Stimulated activated CD8-positive, alpha-beta memory T cell treated with anti-CD3 and anti-CD28 coated beads, Interleukin-15, amount 100 ng/mL, for 24 hours (primary cell): ENCODE data around the gene CHST15.
"Not testable (repeated sequence)": the region's sequence is repeated elsewhere in the genome, so short reads cannot be mapped to it uniquely, and the experiment has no call there.

Source experiments
- DNase-seq: peaks from one replicate; pipeline ENCODE4 v3.0.0-alpha.2; 2020; ENCODE audit warnings: low read depth

CHST15 gene

DNA sequence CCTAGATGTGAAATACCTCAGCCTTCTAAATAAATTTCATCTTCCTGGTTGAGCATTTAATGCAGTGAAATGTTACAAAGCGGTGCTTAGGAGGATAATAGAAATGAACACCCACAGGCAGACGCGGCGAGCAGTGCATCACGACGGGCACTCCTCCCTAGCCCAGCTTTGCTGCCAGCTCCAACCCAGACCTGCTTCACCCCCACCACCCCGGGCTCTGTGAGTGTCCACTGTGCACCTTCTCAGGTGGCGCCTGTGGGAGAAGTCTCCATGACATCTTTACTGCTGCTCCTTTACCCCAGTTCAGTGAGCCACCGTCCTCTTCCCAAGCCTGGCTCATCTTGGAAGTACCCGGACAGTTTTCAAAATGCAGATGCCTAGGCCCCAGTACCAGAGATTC is 5.2 kb upstream of the CHST15 start:
- no peak for DNase-seq

DNA sequence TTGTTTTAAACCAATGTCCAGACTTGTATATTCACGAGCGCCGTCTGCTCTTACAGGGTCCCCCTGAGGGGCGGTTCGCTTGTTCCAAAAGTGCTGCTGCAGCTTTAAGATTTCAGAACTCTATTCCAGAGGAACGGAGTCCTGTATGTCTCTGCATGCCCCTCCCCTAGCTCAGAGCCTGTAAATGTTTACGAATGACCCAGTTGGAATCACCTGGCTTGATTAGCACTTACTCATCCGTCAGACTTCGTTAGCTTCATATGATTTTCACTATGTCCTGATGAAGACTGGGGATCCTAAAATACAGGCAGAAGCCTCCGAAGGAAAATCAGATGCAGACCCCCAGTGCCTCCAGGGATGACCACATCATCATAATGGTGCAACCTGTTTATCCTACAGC is 4.5 kb upstream of the CHST15 start:
- DNase-seq = no peak

DNA sequence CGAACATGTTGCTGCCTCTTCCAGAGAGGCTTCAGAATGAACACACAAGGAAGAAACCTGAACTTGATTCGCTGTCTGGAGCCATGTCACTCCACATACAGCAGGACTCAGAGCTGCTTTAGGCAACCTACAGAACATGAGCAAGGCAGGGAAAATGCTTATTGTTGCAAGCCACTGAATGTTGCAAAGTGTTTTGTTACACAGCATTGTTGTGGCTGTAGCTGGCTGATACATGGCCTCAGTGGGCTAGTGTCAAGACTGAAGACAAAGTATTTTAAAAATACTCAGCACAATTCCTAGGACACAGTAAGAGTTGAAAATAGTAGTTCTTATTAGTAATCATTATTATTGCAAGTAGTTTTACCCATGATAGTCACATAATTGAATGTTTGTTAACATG is 3.1 kb upstream of the CHST15 start:
- no peak for DNase-seq

DNA sequence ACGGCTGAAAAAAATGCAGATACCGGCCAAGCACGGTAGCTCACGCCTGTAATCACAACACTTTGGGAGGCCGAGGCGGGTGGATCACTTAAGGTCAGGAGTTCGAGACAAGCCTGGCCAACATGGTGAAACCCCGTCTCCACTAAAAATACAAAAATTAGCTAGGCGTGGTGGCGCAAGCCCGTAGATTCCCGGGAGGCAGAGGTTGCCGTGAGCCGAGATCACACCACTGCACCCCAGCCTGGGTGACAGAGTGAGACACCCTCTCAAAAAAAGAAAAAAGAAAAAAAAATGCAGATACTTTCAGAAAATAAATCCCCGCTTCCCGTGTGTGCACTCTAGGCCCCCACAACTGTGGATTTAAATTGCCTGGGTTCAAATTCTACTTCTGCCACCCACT is 2.4 kb upstream of the CHST15 start:
- DNase-seq = not testable (repeated sequence)

DNA sequence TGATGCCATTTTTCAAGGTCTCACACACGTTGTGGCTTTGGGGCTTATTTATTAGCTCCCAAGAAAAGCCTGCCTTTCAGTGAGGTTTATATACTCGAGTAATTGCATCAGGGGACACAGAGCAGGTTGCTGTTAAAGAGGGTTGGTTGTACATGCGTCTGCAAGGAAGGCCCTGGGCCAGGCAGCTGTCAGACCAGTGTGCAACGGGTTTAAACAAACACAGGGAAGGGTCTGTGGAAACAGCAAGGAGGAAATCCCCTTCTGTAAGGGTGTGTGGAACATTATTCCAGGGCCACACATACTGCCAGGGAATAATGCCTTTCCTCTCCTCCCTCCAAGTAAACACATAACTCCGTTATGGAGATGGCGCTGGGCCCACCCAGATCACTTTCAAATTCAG is 1.7 kb upstream of the CHST15 start:
- no peak for DNase-seq

DNA sequence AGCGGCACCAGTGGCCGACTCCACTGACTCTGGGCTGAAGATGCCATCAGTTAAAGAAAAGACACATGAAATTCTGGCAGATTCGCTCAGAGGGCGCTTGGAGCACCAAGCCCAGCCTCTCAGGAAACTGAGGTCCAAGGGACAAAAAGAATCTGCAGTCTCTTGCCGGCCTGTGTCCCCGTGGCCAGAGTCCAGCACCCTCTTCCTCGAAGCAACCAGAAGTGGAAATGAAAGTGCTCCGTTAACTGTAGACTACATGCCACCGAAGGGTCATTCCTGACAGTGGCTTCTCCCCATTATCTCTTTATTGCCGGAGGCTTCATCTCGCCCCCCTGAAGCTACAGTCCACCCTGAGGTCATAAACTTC is 1.0 kb upstream of the CHST15 start:
- no peak for DNase-seq

DNA sequence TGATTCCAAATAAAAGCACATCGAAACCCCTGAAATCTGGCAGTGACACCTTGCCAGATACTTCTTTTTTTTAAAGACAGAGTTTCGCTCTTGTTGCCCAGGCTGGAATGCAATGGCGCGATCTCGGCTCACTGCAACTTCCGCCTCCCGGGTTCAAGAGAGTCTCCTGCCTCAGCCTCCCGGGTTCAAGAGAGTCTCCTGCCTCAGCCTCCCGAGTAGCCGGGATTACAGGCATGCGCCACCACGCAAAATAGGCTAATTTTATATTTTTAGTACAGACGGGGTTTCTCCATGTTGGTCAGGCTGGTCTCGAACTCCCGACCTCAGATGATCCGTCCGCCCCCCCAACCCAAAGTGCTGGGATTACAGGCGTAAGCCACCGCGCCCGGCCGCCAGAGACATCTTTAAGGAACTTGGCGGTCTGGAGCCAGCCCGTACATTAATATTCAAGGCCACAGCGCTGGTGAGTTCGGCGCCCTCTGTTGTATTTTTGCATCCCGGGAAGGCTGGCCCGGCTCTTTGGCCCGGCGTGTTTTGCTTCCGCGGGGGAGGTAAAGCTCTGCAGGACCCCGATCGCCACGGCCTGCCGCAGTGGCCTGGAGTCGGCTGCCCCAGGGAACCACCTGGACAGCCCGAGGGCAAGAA is 498 bp upstream of the CHST15 start:
- DNase-seq = not testable (repeated sequence)

DNA sequence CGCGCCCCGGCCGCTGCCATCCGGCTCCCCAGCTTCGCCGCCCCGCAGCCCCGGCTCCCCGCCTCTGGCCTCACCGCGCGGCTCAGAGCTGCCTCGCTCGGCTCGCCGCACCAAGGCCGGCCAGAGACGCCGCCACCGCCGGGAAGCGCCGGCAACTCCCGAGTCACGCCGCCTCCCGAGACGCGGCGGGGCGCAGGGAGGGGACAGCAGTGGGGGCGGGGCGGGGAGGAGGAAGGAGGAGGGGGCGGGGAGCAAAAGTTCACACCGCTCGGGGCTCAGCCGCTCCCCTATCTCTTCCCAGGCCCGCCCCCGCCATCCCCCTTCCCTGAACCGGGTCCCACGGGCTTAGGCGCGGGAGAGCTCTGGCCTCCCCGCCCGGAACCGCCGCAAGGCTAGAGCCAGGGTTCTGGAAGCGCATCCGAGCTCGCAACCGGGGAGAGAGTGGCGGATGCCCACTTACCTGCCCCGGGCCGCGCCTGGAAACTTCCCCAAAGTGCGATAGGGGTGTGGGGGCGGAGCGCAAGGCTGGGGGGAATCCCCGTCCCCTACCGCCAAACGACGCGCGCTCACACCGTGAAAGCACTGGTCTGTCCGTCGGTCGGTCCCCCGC is 1.0 kb downstream of the CHST15 start:
- DNase-seq = no peak

DNA sequence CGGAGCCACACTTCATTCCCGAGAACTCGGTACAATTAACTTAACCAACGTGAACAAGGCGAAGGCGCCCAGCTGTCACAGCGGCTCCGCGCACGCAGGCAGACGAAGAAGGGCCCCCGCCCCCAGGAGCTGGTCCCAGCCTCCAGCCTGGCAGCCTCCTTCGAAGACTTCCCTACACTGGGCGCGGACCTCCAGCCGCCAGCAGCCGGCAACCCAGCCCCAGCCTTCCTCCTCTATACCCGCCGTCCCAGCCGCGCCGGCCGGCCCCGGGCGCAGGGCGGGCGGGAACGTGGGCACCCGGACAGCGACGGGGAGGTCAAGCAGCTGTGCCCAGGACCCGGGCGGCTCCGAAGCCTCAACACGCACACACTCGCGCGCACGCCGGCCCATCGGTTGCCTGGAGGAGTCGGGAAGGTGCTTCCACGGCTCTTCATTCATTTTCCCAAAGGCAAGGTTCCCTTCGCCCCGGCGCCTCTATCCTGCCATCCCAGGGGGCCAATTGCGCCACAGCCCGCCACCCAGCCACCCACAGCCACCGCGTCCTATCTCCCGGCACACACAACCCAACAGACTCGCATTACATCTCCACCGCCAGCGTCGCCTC is 1.6 kb downstream of the CHST15 start:
- DNase-seq = no peak

DNA sequence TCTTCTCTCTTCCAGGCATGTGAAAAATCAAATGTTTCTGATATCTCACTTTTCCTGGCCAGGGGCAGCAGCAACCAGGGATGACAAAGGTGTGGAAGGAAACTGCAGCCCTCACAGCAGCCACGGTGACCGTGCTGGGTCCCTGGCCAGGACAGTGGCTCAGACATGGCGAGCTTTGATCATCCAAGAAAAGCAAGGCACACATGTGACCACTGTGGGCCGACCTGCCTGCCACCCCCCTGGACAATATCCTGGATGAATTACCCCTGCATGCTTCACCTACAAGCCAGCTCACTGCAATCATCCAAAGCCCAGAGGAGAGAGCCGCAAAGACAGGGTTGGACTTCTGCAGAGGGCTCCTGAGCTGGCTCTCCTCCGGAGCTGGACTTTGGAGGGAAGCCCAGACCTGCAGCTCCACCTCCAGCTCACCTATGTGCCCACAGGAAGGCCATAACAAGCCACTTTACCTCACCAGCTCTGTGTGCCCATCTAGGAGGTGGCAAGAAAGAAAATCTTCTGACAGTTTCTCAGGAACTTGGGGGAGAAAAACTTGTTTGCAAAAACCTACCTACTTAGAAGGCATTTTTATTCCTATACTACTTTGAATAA is 2.7 kb downstream of the CHST15 start:
- DNase-seq = no peak

DNA sequence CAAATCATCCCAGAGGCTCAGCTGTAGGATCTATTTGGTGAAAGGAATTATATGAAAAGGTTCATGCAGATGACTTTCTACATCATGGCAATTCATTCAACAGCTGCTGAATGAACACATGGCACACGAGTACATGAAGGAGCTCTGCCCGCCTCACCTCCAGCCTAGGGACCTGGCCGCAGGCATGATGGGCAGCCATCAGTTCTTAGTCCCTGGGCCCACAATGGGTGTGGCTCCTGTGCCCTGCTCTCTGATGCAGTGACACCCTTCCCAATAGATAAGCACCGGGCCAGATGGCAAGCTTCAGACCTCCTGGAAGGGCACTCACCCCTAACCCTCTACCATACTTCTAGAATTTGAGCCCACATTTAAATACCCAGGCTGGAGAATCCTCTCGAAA is 3.5 kb downstream of the CHST15 start:
- no peak for DNase-seq

DNA sequence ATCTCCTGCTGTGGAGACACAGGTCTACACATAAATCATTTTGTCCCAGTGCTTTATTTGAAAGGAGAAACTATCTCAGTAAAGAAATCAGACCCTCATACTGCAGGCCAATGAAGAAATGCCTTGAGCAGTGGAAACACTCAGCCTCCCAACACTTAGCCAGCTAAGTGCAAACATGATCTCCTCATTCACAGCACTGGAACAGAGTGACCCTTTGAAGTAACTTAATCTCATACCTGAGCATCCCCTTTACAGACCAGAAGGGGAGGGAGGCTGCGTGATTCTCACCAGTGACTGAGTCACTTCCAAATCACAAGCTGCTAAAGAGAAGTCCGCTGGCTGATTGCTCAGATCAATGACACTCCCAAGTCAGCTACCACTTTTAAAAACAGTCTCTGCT is 4.5 kb downstream of the CHST15 start:
- no peak for DNase-seq

DNA sequence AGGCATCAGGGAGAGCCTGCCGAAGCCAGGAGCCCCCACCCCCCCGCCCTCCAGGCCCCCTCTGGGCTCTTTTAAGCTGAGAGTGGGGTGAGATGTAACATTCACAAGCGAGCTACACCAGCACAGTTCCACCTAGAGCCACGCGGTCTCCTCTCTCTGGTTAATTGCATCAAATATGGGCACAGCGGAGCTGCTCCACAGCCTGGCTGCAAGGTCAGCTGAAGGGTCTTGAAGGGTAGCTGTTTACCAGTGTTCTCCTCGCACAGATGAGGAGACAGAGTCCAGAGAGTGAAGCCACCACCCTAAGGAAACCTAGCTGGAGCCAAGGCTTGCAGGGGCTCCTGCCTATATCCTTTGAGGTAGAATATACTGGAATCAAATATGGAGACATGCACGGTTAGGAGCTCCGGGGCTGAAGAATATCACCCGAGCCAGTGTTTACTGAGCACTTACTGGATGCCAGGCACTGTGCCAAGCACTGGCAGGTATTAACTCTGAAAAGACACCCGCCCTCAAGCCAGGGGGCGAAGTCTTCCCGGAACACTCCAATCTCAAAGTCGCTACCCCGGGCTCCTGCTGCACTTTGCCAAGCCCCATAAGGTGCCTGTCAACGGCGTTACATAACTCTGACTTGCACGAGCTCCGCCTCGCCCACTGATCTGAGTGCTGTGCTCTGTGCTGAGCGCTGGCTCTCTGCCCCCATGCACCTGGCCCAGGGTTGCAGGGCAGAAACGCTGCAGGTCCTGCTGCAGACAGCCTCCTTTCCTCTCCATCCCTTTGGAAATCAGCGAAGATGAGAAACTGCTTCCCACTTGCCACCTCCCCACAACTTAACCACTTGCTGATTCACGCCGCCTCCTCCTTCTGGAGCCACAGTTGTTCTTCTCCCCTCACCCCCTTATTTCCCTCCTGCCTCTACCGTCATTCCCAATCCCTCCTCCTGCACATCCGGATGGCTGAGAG is 5.4 kb downstream of the CHST15 start:
- no peak for DNase-seq

DNA sequence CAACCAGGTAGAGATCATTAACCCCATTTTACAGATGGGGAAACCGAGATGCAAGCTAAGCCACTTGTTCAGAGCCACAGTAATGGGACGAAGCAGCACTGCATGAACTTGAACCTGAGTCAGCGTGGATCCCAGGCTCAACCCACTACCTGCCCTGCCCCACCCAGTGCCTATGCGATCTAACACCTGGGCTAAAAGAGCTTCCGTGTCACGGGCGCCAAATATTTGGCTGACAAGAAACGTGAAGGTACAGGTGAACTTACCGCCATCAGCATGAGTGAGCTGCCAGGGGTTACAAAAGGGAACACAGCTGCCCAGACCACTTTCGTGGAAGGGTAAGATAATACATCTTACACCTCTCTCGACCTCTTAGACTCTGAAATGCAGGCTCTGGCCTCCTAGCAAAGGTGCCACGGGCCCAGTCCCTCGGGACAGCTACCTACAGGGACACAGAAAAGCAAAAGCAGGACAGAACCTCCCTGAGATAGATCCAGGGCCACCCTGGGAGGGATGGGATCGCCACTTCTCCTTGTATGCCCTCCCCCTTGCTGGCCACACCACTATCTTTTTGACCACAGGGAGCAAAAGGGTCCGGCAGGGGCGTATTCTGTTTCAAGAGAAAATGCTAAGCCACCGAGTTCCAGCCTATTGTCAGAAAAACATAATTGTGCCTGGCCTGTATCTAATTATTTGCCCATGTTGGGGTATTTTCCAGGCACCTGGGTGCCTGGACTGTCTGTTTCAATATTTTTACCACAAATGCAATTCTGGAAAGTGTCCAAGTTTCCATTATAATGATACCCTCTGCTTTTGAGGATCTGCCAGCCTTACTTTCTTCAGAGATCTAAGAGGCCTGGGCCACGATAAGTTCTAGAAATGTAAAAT is 6.4 kb downstream of the CHST15 start:
- no peak for DNase-seq

DNA sequence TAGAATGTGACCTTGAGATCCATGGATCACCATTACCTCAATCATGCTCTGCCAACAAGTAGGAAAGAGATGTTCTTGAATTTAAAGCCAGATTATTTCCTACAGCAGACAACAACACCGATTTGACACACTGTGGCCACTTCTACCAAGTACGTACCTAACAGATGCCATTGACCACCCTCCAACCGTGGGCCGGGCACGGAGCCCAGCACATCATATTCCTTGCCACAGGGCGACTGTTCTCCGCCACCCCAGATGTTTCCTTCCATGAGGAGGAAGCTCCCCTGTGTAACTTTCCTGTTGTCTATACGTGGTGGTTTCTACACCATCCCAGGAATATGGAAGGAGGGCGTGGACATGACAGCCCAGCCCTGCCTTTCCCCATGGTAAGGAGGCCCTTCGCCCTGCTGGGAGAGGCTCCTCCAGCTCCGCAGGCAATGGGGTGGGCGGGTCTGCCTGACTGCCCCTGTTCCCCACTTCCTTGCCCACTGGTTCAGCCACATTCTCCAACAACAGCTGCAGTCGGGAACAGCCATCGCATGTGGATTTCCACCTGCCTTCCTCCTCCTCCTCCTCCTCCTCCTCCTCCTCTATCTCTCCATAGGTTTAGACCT is 7.2 kb downstream of the CHST15 start:
- no peak for DNase-seq

DNA sequence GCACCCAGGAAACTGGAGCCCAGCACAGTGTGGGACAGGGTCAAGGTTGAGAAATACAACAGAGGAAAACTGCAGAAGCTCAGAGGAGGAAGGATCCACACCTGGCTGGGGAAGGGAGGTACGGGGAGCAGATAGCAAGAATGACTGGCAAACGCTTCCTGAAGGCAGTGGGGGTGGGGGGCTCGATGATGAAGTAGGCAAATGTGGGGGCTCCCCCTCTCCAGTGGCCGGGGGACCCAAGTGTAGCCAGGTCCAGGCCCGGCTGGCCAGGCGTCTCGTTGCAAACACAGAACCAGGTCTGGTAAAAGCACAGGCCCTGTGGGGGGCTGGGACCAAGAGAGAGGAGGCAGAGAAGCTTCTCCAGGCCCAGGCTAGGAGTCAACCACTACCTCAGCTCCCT is 7.7 kb downstream of the CHST15 start:
- DNase-seq = no peak

DNA sequence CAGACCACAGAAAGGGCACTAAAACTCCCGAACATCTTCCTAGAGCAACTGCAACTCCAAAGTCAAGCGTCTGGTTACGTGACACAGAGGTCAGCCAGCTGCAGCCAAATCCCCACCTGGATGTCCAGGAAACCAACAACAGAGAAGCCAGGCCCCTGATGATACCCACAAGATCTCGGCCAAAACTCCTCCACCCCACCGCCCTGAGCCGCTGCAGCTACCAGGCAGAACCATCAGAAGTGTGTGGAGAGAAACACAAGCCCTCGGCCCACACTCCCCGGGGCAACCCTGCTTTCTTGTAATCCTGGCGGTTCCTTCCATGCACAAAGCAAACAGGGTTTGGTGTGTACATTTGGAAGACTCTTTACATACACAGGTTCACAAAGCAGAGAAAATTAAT is 8.7 kb downstream of the CHST15 start:
- DNase-seq = no peak

DNA sequence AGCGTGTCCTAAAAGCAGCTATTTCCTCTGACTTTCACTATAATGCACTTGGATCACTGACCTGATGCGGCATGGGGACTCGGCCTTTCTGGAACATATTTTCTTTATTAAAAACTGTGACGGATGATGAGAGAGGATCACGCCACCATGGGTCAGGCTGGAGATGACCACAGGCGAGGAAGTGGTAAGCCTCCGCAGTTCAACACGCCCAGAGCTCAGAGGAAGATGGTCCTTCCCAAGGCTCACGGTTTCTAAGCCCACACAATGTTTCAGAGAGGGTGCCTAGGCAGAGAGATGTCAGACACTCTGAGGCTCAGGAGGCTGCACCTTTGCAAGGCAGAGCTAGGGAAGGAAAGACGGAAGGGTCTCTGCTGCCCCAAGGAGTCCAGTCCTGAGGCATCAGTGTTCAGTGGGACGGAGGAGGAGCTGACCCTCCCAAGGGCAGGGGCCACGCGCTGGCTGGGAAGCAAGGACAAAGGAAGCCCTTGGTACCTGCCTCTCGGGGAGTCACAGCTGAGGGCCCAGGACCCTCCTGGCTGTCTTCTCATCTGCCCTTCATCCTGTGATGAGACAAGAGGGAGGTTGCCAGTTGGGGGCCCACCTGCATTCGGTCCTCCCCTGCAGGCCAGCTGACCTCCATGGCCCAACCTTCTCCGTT is 9.5 kb downstream of the CHST15 start:
- DNase-seq = no peak

DNA sequence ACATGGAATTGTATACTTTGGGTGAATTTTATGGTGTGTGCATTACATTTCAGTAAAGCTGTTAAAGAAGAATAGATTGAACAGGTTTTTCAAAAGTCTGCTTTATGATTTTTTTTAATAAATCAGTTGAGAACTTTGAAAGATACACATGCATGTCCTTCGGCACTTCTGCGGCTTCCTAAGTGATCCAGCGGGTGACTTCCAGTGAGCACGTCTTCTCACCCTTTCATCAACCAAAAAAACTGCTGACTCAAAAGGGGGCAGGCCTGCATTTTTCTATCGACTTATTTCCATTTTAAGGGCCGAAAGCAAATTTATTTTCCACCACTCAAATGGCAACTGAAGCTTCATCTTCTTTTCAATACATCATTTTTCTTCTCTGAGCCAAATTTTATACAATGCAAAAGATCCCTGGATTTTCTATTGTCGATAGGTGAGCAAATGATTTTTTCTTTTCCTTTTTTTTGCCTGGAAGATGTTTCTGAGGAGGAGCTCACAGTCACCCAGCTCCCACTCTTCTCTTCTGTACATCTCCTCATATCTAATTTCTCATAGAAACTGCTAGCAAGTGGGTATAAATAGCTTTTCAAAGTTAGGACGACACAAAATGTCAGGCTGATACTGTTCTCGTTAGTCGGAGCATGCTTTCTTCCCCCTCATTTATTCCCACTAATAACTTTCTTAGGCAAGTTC is 10.2 kb downstream of the CHST15 start:
- DNase-seq = no peak

DNA sequence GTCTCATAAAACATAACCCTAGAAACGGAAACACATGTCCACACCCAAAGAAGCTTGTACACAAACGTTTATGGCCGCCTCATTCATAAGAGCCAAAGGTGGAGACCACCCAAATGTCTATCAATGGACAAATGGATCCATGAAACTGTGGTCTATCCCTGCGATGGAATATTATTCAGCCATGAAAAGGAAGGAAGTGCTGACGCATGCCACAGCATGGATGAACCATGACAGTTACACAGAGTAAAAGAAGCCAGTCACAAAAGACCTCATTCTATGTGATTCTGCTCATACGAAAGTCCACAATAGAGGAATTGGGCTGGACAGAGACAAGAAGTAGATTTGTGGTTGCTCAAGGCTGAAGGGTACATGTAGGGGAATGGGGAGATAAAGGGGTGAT is 10.8 kb downstream of the CHST15 start:
- DNase-seq = no peak
